ENCODE results near the gene KIFAP3. TPM values are rescaled to one million over a fixed set of nuclear protein-coding genes. Genes with fewer than 3 reads are reported as not detected.

Gene KIFAP3
- total RNA-seq, 1 donor from 2014 or later: 12.6 TPM

- no peaks in the 10 kb centered on the region for H3K9me3 ChIP-seq
- DNase-seq (ENCODE audit: low spot score in 2 of 2): no peak
- no peak for TF ChIP-seq CTCF (IDR thresholded peaks at IDR 0.05)
- peaks cover 0 to 10% of the 10 kb centered on the region in 2 donors for H3K4me1 ChIP-seq
- no peak overlapping the region for H3K27ac ChIP-seq
- no peak overlapping the region for H3K4me3 ChIP-seq
- H3K27me3 ChIP-seq: no peaks in the 10 kb centered on the region
- H3K36me3 ChIP-seq: peaks cover 9 to 19% of the 10 kb centered on the region in 2 donors
- intact Hi-C loops (cut with DNase I): no loop called here
Observed at GRCh38 chr1:169886931-169887330, 187.6 kb downstream of the KIFAP3 start.

- Histone ChIP-seq H3K9me3 (no peaks in the 10 kb centered on the region), H3K4me1 (peaks cover 0 to 5% of the 10 kb centered on the region in 2 donors), H3K4me3 (no peak overlapping the region), H3K27ac (no peak overlapping the region), H3K36me3 (peaks cover 9 to 22% of the 10 kb centered on the region in 2 donors), H3K27me3 (no peaks in the 10 kb centered on the region)
- DNase-seq (ENCODE audit: low spot score in 2 of 2): no peak
- intact Hi-C loops (cut with DNase I): no loop called here
- TF ChIP-seq CTCF (IDR thresholded peaks at IDR 0.05): no peak
Observed at GRCh38 chr1:169886422-169886821, 188.1 kb downstream of the KIFAP3 start.

- no peaks in the 10 kb centered on the region for H3K27me3 ChIP-seq
- H3K36me3 ChIP-seq: peaks cover 9 to 22% of the 10 kb centered on the region in 2 donors
- intact Hi-C loops (cut with DNase I): no loop called here
- no peak for TF ChIP-seq CTCF (IDR thresholded peaks at IDR 0.05)
- no peak overlapping the region for H3K4me3 ChIP-seq
- H3K4me1 ChIP-seq: no peaks in the 10 kb centered on the region
- H3K9me3 ChIP-seq: no peaks in the 10 kb centered on the region
- no peak for DNase-seq (ENCODE audit: low spot score in 2 of 2)
- H3K27ac ChIP-seq: no peak overlapping the region
Observed at GRCh38 chr1:169885207-169885606, 189.3 kb downstream of the KIFAP3 start.

GRCh38 chr1:169884634-169885033, 189.9 kb downstream of the KIFAP3 start:
- H3K36me3 ChIP-seq: peaks cover 9 to 22% of the 10 kb centered on the region in 2 donors
- intact Hi-C loops (cut with DNase I): no loop called here

GRCh38 chr1:169882039-169882511, 192.4 kb downstream of the KIFAP3 start:
- Histone ChIP-seq H3K36me3 (peaks cover 17 to 30% of the 10 kb centered on the region in 2 donors), H3K9me3 (no peaks in the 10 kb centered on the region), H3K4me3 (no peak overlapping the region), H3K27ac (no peak overlapping the region), H3K27me3 (no peaks in the 10 kb centered on the region), H3K4me1 (no peaks in the 10 kb centered on the region)
- no peak for DNase-seq (ENCODE audit: low spot score in 2 of 2)
- intact Hi-C loops (cut with DNase I): no loop called here
- TF ChIP-seq CTCF (IDR thresholded peaks at IDR 0.05): no peak

More at GRCh38 chr1:169884634-169885033, 189.9 kb downstream of the KIFAP3 start:
- TF ChIP-seq CTCF (IDR thresholded peaks at IDR 0.05): no peak
- H3K27me3 ChIP-seq: no peaks in the 10 kb centered on the region
- no peaks in the 10 kb centered on the region for H3K4me1 ChIP-seq
- no peak overlapping the region for H3K4me3 ChIP-seq
- no peak for DNase-seq (ENCODE audit: low spot score in 2 of 2)
- H3K9me3 ChIP-seq: no peaks in the 10 kb centered on the region
- H3K27ac ChIP-seq: no peak overlapping the region
